ENCODE results near the gene FCRL6.

The FCRL6 gene

DNA sequence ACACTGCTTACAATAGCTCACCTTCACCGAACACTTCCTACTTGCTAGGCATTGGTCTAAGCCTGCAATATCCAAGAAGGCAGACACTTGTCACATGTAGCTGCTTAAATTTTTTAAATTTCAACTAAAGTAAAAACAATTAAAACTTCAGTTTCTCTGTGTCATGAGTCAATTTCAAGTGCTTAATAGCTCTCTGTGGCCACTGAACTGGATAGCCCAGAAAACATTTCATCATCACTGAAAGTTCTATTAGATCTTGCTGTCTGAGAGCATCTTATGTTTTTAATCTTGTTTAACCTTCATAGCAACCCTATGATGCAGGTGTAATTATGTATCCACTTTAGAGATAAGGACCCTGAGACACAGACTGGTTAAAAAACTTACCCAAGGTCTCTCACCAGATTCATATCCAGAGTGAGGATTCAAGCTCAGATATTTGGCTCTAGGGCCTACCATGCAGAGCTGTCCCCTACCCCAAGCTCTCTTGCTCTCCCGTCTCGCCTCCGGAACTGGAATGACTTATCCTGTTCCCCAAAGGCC, 2.6 kb upstream of the FCRL6 start:
- DNase-seq, result no peak

DNA sequence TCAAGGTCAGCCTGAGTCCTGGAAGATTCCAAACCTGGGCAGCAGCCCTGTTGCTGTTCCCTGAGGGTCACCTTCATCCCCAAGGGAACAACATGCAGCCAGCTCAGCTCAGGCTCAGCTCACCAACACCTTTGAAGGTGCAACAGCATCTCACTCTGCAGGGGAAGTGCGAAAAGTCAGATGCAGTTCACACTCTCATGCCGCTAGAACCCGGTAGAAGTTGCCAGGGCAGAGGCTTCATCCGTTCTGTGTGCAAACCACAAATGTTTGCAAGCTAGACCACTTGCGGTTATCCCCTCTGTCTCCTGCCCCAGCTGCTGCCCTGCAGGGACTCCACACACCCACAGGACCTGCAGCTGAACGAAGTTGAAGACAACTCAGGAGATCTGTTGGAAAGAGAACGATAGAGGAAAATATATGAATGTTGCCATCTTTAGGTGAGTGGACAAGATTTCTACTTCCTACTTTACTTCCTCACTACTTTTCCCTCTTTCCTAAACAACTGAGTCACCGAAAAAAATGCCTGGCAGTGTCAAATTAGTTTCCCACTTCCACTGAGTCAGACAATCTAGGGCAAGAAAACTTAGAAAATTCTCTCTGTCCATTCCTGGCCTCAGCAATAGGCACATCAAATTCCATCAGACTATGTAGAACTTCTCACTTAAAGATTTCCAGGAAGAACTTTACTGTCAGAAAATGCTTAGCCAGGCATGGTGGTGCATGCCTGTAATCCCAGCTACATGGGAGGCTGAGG, 1.8 kb upstream of the FCRL6 start:
- DNase-seq, result peak; percentile 16

DNA sequence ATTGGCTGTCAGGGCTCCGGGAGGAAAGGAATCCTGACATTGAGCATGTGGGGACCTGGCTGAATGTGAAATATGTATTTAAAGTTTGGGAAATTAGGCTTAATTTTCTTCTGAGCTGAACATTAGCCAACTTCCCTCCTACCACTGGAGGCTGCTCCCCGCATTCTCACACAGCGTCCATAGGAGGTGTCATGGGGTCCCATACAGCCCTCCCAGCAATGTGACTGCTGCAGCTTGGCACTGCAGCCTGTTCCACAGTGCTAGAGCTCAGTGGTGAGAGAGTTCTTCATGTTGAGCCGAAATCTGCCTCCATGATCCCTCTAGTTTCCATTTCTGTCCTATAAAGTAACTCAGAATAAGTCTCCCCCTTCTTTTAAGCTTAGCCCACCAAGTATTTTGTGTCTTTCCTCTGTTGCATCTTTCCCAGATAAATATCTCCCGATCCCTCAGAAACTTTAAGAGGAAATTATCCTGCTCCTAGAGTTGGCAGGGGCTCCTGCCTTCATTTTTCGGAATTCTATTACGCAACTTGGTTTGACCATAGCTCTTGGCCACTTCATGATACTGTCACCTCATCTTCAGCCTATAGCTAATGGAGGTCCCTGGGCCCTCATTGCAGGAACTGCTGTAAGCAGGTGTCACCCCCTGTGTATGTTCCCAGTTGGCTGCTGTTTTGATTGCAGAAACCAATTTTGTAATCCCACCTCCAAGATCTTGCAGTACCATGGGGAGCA, 2.0 kb downstream of the FCRL6 start:
- no peak for DNase-seq

DNA sequence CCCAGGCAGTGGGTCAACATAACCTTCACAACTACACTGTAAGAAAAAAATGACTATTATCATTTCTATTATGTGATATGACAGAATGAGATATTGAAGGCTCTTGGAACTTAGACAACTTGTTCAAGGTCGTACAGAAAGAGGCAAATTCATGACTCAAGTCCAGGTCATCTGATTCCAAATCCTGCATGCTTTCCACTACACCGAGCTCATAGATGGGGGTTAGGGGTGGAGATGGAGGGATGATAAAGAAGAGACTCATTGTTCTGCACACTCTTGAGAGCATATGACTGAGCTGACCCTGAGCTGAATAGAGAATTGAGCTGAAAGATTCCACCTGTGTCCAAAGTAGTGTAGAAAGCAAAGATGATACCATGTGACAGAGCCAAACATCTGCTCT, 2.8 kb downstream of the FCRL6 start:
- DNase-seq, result peak; percentile 20

DNA sequence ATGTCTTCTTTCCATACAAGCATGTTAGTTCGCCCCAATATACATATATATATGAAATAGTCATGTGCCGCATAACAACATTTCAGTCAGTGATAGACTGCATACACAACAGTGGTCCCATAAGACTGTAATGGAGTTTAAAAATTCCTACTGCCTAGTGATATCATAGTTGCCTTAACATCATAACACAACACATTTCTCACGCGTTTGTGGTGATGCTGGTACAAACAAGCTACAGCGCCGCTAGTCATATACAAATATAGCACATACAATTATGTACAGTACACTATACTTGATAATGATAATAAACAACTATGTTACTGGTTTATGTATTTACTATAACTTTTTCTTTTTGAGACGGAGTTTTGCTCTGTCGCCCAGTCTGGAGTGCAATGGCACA, 13.8 kb downstream of the FCRL6 start:
- DNase-seq, result no peak

DNA sequence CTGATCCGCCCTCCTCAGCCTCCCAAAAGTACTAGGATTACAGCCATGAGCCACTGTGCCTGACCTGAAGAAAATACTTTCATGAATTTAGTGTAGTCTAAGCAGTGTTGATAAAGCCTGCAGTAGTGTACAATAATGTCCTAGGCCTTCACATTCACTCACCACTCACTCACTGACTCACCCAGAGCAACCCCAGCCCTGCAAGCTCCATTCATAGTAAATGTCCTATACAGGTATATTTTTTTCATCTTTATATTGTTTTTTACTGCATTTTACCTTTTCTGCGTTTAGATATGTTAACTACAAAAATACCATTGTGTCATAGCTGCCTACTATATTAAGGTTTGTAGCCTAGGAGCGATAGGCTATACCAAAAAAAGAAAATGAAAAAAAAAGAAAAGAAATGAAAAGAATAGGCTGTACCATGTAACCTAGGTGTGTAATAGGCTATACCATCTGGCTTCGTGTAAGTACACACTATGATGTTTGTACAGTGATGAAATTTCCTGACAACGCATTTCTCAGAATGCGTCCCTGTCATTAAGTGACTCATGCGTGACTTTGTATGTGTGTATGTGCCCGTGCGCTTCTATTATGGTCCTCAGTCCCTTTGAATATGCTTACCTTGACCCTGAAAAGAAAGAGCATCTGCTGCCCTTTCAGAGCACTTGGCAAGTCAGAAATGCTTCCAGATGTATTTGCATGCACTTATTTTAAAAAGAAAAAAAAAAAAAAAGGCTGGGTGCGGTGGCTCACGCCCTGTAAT, 15.3 kb downstream of the FCRL6 start:
- peak; percentile 50 for DNase-seq

DNA sequence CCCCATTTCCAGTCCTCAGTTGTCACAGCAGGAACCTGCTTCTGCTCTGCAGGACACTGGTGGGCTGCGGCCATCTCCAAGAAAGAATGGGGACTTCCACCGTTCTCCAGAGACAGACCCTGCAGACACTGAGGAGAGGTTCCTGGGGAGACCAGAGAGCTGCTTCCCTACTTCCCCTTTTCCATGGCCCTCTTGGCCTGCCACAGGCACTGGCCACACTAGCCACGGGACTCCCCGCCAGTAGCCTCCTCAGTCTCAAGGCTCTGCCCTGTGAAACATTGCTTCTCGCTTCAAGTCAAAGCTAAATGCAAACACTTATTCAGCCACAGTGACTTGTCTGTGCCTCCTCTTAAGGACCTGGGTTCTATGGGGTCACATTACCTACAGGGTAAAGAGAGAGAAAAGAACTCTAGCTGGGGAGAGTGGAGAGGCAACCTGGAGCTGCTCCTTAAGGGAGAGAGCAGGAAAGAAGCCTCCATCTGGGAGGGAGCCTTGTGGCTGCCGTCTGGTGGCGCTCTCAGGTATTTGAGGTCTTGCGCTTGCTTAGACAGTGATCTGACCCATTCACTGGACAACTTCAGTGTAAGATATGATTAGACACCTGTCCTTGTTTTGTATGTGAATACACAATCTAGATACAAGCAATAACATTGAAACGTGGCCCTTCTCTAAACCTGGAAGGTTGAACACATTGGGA, 19.2 kb downstream of the FCRL6 start:
- no peak for DNase-seq

DNA sequence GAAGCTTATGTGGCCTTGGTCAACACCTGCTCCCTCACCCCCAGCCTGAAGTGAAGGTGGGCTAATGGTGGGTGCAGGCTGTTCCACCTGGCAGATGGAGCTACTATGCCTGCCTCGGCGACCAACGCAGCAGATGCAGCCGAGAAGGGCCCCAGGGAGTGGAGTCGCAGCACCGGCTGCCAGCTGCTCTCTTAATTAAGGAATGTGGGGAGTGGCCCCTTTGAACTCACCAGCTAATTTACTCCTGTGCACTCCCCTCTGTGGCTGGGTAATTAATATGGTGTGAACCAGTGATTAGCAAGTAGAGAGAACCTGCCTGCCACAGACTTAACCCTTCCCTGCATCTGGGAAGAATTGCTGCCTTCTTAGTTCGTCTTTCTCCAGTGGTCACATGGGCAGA, 21.2 kb downstream of the FCRL6 start:
- no peak for DNase-seq

DNA sequence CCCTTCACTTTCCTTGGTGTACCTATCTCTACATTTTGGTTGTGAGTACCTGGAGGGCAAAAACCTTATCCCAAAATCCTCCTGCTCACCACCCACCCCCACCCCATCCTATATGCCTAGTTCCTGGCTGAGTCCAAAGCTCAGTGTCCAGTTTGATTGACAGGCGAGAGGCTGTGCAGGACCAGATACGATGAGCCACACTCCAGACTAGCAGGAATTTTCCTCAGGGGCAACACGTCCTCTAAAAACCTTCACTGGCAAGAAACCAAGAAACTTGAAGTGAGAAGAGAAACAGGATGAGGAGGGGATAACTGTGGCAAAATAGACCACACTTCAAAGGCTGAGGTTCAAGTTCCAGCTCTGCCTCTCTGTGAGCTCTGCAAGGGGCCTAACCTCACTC, 23.4 kb downstream of the FCRL6 start:
- no peak for DNase-seq

DNA sequence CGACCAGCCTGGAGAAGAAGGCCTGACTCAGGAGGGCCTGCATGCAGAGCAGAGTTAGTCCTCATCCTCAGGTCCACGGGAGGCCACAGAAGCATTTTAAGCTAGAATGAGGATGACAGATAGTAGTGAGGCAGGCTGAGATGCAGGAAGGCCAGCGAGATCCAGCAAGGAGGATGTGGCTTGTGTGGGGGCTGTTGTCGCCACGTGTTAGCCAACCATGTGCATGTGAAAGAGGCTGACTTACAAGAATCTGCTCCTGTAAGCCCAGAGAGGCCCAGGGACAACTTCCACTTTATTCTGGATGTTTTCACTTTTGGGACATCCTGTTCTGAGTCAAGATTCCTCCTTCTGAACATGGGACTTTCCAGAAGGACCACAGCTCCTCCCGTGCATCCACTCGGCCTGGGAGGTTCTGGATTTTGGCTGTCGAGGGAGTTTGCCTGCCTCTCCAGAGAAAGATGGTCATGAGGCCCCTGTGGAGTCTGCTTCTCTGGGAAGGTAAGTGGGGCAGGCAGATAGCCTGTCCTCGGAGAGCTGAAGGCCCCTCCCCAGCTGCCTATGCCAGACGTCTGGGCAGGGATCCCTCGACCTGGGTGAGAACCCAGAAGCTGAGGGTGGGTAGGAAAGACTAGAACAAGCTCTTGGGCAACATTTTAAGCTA, 24.4 kb downstream of the FCRL6 start, which contains the start of gene SLAMF8:
SLAMF8 (plus strand) TSS at position 433 of the 661 bp plus-strand sequence; CDS start at position 459, 26 bp downstream.
- no peak for DNase-seq

DNA sequence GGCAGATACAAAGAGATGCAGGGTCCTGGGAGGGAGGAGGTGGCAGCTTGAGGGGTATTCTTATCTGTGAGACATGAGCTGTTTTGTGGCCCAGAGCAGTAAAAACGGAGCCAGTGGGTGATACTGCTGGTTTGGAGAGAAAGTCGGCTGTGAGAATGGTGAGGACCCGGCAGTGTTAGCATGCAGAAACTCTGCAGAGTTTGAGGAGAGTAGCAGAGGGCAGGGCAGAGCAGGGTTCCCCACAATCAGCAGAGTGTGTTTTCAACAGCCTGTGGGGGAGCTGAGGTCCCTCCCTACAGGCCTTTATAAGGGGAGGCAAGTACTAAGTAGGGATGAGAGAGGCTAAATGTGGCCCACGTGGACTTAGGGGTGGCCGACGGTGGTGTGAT, 24.9 kb downstream of the FCRL6 start:
- DNase-seq, result no peak

DNA sequence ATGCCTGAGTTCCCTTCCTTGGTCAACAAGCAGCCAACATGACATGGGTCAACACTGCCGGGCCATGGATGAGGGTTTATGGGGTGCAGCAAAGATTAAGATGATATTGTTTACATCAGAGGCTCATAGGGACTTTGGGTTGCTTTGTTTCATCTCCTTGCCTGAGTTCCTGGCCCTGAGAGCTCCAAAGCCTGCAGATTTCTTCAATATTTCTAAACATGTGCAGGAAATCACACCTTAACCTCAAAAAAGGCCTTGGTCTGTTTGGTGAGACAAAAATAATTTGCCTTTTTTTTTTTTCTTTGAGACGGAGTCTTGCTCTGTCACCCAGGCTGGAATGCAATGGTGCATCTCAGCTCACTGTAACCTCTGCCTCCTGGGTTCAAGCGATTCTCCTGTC, 25.4 kb downstream of the FCRL6 start:
- no peak for DNase-seq

DNA sequence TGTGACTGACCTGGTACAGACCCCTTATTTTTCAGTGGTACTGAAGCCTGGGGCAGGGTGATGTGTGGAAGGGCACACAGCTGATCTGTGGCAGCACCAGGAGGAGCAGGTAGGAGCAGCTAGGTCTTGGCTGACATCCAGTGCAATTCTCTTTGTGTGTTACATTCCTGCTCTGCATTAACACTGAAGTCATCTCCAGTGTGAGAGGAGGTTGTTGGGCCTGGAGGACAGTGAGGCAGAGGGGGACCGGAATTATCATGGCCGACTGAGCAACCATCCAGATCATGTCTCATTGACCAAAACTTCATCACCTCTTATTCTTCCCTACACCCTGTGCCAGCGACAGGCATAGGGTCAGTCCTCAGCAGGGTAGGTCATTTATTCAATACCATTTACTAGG, 26.0 kb downstream of the FCRL6 start:
- DNase-seq, result no peak

DNA sequence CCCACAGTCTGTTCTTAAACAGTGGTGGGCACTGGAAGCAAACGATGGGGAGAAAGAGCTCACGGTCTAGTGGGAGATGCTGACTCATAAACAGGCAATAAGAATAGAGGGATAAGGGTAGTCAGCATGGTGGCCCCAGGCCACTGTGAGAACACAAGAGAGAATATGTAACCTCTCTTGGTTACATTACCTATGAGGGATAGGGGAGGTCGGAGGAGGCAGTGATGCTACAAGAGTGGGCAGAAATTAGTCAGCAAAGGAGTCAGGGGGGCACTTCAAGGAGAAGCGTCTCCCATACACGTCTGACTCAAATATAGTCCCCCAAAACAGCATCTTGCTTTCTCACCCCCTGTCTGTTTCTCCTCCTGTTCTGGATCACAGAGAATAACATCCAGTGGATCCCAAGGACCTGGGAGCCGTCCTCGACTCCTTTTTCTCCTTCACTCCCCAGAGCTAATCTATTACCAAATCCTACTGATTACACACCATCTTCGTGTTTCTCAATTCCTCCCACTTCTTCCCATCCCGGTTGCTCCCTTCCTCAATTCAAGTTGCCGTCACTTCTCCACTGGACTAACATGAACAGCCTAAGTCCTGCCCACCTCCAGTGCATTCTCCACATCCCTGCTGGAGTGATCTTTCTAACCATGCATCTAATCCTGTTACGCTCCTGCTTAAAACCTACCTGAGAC, 26.6 kb downstream of the FCRL6 start:
- no peak for DNase-seq

DNA sequence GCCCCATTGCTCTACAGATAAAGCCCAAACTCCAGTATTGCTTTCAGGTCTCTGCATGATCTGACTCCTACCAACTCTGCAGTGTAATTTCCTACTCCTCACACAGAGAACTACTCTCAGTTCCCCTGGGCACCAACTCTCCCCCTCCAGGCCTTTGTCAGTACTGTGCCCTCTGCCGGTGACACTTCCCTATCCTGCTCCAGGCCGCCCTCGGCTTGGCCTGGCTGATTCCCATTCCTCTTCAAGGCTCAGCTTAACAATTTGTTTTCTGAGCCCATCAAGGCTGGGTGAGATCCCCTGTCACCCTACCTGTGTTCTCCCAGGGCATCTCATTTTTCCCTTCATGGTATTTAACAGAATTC, 27.1 kb downstream of the FCRL6 start:
- no peak for DNase-seq

DNA sequence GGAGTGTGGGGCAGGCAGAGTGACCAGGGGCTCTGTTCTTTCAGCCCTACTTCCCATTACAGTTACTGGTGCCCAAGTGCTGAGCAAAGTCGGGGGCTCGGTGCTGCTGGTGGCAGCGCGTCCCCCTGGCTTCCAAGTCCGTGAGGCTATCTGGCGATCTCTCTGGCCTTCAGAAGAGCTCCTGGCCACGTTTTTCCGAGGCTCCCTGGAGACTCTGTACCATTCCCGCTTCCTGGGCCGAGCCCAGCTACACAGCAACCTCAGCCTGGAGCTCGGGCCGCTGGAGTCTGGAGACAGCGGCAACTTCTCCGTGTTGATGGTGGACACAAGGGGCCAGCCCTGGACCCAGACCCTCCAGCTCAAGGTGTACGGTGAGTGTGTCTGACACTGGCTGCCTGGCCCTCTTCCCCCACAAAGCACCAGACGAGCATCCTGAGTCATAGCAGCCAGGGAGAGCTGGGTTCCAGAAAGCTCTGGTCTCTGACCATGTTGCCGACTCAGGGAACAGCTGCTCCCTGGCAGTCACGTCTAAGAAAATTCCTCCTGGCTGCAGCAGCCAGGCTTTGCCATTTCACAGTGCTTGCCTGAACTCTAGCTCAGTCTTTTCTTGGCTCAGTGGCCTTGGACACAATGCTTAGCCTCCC, 27.8 kb downstream of the FCRL6 start:
- peak; percentile 62 for DNase-seq

DNA sequence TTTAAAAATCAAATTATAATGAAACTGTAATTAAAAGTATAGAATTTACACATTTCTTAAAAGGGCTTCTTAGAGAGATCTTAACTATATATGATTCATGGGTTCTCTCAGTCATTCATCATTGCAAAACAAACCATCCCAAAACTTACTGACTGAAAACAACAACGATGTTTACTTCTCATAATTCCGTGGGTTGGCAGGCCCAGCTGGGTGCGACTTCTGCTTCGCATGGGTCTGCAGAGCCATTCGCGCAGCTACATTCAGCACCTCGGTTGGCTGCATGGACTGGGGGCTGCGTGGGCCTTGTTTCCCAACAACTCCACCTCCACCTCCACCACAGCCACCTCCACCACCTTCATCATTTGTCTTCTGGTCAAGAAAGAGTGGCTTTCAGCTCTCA, 28.6 kb downstream of the FCRL6 start:
- DNase-seq, result no peak

DNA sequence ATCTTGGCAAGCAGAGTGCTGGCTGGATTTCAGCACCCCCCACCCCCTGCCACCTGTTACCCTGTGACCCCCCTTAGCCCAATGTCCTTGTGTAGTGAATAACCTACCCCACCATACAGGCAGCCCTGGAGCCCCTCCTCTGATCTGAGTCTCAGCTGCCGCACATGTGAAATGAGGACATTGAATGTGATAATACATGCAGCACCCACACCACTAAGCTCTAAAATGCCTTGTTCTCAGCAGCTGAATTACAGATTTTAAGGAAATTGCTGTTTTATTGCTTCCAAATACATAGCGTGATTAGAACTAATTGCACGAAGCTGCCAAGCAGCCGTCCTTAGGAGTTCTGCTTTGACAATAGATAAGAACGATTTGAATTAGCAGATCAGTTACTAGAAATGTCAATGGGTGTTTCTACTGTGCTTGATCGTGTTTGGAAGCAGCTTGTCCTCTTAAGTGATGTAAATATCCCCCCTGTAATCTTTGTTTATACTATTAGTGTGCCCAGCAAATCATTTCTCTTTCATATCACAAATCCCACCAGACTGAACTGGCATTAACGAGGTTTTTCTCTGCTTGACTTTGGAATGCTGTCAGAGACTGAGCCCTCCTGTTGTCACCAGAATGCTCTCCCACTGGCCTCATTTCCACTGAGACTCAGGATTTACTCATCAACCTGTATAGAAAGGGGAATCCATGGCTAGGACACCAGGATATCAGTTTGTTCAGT, 29.4 kb downstream of the FCRL6 start:
- DNase-seq, result no peak

DNA sequence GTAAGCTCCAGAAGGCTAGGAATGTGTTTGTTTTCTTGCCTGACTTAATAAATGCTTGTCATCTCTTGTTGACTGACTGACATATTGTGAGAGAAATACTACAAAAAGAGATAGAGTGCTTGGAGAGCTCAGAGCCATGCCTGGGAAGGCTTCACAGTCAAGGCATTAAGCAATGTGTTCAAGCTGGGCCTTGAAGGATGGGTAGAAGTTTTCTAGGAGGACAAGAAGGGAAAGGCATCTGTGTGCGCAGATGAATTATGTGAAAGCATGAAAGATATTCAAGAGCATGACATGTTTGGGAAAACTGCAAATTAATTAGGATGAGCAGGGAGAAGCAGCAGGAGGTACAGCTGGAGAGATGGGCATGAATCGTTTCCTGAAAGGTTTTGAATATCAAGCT, 30.1 kb downstream of the FCRL6 start:
- DNase-seq, result peak; percentile 20

DNA sequence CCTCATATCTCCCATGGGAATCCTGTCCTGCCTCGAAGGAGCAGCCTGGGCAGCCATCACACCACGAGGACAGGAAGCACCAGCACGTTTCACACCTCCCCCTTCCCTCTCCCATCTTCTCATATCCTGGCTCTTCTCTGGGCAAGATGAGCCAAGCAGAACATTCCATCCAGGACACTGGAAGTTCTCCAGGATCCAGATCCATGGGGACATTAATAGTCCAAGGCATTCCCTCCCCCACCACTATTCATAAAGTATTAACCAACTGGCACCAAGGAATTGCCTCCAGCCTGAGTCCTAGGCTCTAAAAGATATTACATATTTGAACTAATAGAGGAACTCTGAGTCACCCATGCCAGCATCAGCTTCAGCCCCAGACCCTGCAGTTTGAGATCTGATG, 33.2 kb downstream of the FCRL6 start:
- peak; percentile 67 for DNase-seq
